Mammary epithelial cell (primary cell): Measurements from ENCODE around the gene ZNRF4.

Experiments
- CTCF ChIP-seq, 2 donors: IDR thresholded peaks in 1 of 2; conservative IDR thresholded peaks in 1 of 2; 2 replicates each; pipeline ENCODE4 v1.5.1; 2011 to 2012; ENCODE audit warnings: inconsistent platforms in 2 of 2, low read length in 2 of 2, mild to moderate bottlenecking in 2 of 2, control low read depth in 1 of 2, low read depth in 1 of 2; ENCODE audit not compliant: insufficient read depth in 1 of 2; ENCODE audit errors: extremely low read depth in 1 of 2
- EZH2 ChIP-seq: IDR thresholded peaks from 2 replicates; pipeline ENCODE4 v1.6.1; 2012; ENCODE audit warnings: low read length, inconsistent platforms, borderline replicate concordance

GRCh38 chr19:5492635-5493409 is 37.6 kb downstream of the ZNRF4 start:
- TF ChIP-seq CTCF (conservative IDR thresholded peaks at IDR 0.05 in 1 of 2, IDR thresholded peaks at IDR 0.05 in 1 of 2; ENCODE audit: extremely low read depth in 1 of 2, insufficient read depth in 1 of 2, low read depth in 1 of 2, low read length in 2 of 2) (no peak), EZH2 (no peak)
